ENCODE measurements around the gene CD151. TPM values are rescaled to one million over a fixed set of nuclear protein-coding genes. Genes with fewer than 3 reads are reported as not detected.

The CD151 gene
- total RNA-seq, 1 experiment from 2014 or later, result 127 TPM

DNA sequence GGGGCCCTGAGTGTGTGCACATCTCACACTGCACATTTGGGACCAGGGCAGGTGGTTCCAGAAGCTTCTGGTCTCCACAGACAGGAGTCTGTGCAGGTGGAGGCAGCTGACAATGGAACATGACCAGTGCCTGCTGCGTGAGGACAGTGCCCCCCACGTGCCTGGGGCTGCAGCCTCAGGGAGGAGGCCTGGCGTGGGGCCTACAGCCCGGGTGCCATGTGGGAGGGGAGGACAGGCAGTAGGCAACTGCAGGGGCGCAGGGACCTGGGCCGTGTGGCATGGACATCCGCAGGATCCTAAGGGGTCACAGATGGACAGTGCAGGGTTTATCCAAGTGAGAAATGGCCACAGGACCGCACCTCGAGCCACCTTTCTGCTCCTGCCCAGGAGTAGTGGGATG lies 38.7 kb downstream of the CD151 start:
- H3K27ac ChIP-seq (ENCODE audit: low read depth, low read length, poor library complexity, severe bottlenecking), result no peak overlapping the region
- TF ChIP-seq CTCF (conservative IDR thresholded peaks at IDR 0.05; ENCODE audit: low read depth, low read length), result no peak
- no peak for TF ChIP-seq EZH2 (IDR thresholded peaks at IDR 0.05; ENCODE audit: borderline replicate concordance, low read depth, low read length, poor library complexity, severe bottlenecking)
- CTCF ChIA-PET, result no interaction called here
- no peaks in the 10 kb centered on the region for H3K9me3 ChIP-seq (ENCODE audit: low read depth, low read length, poor library complexity, severe bottlenecking)
- H3K27me3 ChIP-seq (replicated peaks; ENCODE audit: insufficient read depth, low read depth, low read length, poor library complexity), result no peaks in the 10 kb centered on the region
- BruUV-seq (replicated peaks), result no TSS peak
- POLR2A ChIA-PET (ENCODE audit: low non-redundant PET), result no interaction called here
- no peak overlapping the region for H3K4me3 ChIP-seq (ENCODE audit: low read depth, low read length, poor library complexity, severe bottlenecking)
- no peak for DNase-seq (ENCODE audit: low spot score)
- H3K36me3 ChIP-seq (ENCODE audit: insufficient read depth, low read length, poor library complexity, severe bottlenecking), result no peaks in the 10 kb centered on the region
- H3K4me1 ChIP-seq (ENCODE audit: insufficient read depth, low read length, poor library complexity, severe bottlenecking), result no peaks in the 10 kb centered on the region
- intact Hi-C loops (cut with micrococcal nuclease; ENCODE audit: unreplicated experiment), result no loop called here

- ChIA-PET POLR2A (ENCODE audit: low non-redundant PET) (no interaction called here), CTCF (no interaction called here)
Measured at GRCh38 chr11:872799-873198, 40.0 kb downstream of the CD151 start.

GRCh38 chr11:873706-874105 lies 41.0 kb downstream of the CD151 start:
- Histone ChIP-seq H3K9me3 (ENCODE audit: low read depth, low read length, poor library complexity, severe bottlenecking) (no peaks in the 10 kb centered on the region), H3K4me3 (ENCODE audit: low read depth, low read length, poor library complexity, severe bottlenecking) (no peak overlapping the region), H3K27me3 (replicated peaks; ENCODE audit: insufficient read depth, low read depth, low read length, poor library complexity) (no peaks in the 10 kb centered on the region), H3K27ac (ENCODE audit: low read depth, low read length, poor library complexity, severe bottlenecking) (no peak overlapping the region), H3K4me1 (ENCODE audit: insufficient read depth, low read length, poor library complexity, severe bottlenecking) (peaks cover 5% of the 10 kb centered on the region), H3K36me3 (ENCODE audit: insufficient read depth, low read length, poor library complexity, severe bottlenecking) (no peaks in the 10 kb centered on the region)
- intact Hi-C loops (cut with micrococcal nuclease; ENCODE audit: unreplicated experiment), result no loop called here
- TF ChIP-seq CTCF (conservative IDR thresholded peaks at IDR 0.05; ENCODE audit: low read depth, low read length) (no peak), EZH2 (IDR thresholded peaks at IDR 0.05; ENCODE audit: borderline replicate concordance, low read depth, low read length, poor library complexity, severe bottlenecking) (no peak)
- BruUV-seq (replicated peaks), result no TSS peak
- POLR2A ChIA-PET (ENCODE audit: low non-redundant PET), result no interaction called here
- CTCF ChIA-PET, result no interaction called here
- DNase-seq (ENCODE audit: low spot score), result no peak

More at GRCh38 chr11:872799-873198, 40.0 kb downstream of the CD151 start:
- Histone ChIP-seq H3K27ac (ENCODE audit: low read depth, low read length, poor library complexity, severe bottlenecking) (no peak overlapping the region), H3K4me3 (ENCODE audit: low read depth, low read length, poor library complexity, severe bottlenecking) (no peak overlapping the region), H3K27me3 (replicated peaks; ENCODE audit: insufficient read depth, low read depth, low read length, poor library complexity) (no peaks in the 10 kb centered on the region), H3K36me3 (ENCODE audit: insufficient read depth, low read length, poor library complexity, severe bottlenecking) (no peaks in the 10 kb centered on the region), H3K9me3 (ENCODE audit: low read depth, low read length, poor library complexity, severe bottlenecking) (no peaks in the 10 kb centered on the region), H3K4me1 (ENCODE audit: insufficient read depth, low read length, poor library complexity, severe bottlenecking) (peaks cover 5% of the 10 kb centered on the region)
- no TSS peak for BruUV-seq (replicated peaks)
- TF ChIP-seq EZH2 (IDR thresholded peaks at IDR 0.05; ENCODE audit: borderline replicate concordance, low read depth, low read length, poor library complexity, severe bottlenecking), result no peak
- TF ChIP-seq CTCF (conservative IDR thresholded peaks at IDR 0.05; ENCODE audit: low read depth, low read length), result no peak
- intact Hi-C loops (cut with micrococcal nuclease; ENCODE audit: unreplicated experiment), result no loop called here
- no peak for DNase-seq (ENCODE audit: low spot score)
